ENCODE data around the gene PADI3. TPM values are rescaled to one million over a fixed set of nuclear protein-coding genes. Genes with fewer than 3 reads are reported as not detected.

PADI3 gene
- total RNA-seq, 2 experiments from 2014 or later: not detected

DNA sequence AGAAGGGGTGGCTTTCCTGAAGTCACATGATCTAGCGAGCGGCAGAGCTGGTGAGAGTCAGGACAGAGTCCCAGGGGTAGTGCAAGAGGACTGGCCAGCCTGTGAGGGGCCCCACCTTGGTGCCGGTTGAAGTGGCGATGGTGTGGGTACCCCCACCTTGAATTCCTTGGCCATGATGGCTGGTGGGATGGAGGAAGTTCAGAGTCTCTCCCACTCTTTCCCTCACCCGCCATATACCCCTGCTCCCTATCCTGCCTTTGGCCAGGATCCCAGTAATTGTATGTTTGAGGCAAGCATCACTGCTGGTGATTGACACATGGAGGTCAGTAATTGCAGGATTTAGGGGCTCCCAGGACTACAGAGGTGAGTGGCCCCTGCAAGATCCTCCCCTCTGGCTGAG lies 11.8 kb downstream of the PADI3 start:
- ChIA-PET POLR2A (no interaction called here), CTCF (no interaction called here)

- POLR2A ChIA-PET: no interaction called here
- CTCF ChIA-PET: no interaction called here
Observed at GRCh38 chr1:17263936-17264335, 15.0 kb downstream of the PADI3 start.

GRCh38 chr1:17264470-17264869 lies 15.6 kb downstream of the PADI3 start:
- ChIA-PET POLR2A (no interaction called here), CTCF (no interaction called here)

DNA sequence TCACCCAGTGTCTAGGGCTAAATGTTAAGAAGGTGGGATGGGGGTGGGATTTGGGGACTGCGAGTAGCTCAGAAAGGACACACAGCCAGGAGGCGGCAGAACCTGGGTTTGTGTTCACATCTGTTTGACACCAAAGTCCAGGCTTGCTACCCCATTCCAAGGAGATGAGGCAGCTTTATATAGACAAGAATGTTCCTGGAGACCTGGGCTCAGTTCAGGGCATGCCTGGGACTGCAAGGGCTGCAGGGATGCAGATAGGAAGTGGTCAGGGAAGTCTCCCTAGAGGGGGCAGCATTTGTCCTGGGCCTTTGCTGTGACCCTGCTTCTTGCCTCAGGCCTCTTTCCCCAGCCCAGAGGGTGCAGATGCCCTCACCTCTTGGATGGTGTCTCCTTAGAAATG lies 16.3 kb downstream of the PADI3 start:
- ChIA-PET CTCF (no interaction called here), POLR2A (no interaction called here)

DNA sequence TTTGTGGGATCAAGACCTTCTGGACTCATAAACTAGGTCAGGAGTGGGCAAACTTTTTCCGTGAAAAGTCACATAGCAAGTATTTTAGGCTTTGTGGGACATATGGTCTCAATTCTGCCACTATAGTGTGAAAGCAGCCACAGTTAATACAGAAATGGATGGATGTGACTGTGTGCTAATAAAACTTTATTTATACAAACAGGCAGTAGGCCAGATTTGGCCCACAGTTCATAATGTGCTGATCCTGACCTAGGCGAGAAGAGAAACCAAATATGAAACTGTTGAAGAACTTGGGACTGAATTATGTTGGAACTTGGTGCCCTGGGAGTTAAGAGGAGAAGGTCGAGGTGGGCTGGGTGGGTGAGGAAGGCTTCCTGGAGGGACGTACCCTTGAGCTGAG lies 17.1 kb downstream of the PADI3 start:
- CTCF ChIA-PET: no interaction called here
- POLR2A ChIA-PET: no interaction called here

DNA sequence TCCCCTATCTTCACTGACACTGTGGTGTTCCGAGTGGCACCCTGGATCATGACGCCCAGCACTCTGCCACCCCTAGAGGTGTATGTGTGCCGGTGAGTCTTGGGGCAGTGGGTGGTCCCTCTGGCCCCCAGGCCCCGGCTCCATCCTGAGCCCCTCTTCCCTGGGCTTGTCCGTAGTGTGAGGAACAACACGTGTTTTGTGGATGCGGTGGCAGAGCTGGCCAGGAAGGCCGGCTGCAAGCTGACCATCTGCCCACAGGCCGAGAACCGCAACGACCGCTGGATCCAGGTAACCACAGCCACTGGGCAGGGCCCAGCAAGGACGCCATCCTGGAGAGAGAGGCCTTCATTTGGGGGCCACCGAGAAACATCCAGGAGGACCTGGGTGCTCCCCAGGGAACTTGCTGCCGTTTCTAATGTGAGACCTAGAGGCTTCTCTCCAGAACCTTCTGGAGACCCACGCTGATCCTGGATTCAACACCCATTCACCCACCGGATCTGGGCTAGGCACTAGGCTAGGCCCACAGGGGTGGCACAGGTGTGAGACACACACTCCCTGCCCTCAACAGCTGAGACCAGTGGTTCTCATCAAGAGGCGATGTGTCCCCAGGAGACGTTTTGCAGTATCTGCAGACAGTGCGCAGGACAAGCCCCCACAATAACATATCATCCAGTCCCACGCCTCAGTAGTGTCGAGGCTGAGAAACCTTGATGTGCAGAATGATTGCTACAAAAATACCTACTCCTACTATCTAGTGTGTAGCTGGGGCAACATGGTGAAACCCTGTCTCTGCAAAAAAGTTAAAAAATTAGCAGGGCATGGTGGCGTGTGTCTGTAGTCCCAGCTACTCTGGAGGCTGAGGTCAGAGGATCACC lies 22.2 kb downstream of the PADI3 start:
- POLR2A ChIA-PET: no interaction called here
- CTCF ChIA-PET: interaction anchor here (1.4 kb wide), 1 partner anchor 145 kb away, joined by 3 read pairs; no protein-coding TSS in a partner anchor

DNA sequence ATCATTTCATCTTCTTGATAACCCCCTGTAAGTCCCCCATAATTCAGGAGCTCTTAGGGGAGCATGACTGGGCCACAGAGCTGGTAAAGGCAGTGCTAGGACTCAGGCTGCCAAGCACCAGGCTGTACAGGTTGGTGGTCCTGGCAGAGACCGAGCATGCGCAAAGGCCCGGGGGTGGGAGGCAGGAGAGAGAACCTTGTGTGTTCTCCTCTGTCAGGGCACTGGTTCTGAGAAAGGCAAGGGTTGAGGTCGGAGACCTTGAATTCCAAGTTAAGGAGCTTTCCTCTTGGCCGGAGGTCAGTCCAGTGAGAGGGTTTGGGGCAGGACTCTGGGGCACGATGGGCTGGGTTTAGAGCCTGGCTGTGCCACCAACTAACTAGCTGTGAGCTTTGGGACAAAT lies 23.2 kb downstream of the PADI3 start:
- ChIA-PET POLR2A (no interaction called here), CTCF (interaction anchor here (0.6 to 1.4 kb wide), 2 partner anchors 146 to 206 kb away, joined by 3 to 4 read pairs; no protein-coding TSS in a partner anchor)

GRCh38 chr1:17272646-17273045 lies 23.7 kb downstream of the PADI3 start:
- POLR2A ChIA-PET: interaction anchor here (0.6 kb wide), 1 partner anchor 648 kb away, joined by 4 read pairs; no protein-coding TSS in a partner anchor
- CTCF ChIA-PET: interaction anchor here (1.4 kb wide), 1 partner anchor 147 kb away, joined by 3 read pairs; no protein-coding TSS in a partner anchor

DNA sequence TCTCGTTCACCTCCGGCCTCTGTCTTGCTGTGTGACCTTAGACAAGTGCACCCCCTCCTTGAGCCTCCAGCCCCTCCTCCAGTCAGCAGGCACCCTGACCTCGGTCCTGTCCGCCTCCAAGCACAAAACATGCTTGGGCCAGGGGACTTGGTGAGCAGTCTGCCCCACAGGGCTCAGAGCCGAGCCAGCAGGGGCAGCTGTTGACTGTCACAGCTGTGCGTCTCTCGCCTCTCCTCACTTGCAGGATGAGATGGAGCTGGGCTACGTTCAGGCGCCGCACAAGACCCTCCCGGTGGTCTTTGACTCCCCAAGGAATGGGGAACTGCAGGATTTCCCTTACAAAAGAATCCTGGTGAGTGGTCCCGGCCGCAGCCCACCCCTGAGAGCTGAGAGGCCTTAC lies 24.2 kb downstream of the PADI3 start:
- CTCF ChIA-PET: no interaction called here
- POLR2A ChIA-PET: interaction anchor here (0.6 kb wide), 1 partner anchor 648 kb away, joined by 4 read pairs; no protein-coding TSS in a partner anchor

GRCh38 chr1:17274186-17275170 lies 25.6 kb downstream of the PADI3 start:
- CTCF ChIA-PET: interaction anchor here (0.6 kb wide), 1 partner anchor 322 kb away, joined by 3 read pairs; no protein-coding TSS in a partner anchor

DNA sequence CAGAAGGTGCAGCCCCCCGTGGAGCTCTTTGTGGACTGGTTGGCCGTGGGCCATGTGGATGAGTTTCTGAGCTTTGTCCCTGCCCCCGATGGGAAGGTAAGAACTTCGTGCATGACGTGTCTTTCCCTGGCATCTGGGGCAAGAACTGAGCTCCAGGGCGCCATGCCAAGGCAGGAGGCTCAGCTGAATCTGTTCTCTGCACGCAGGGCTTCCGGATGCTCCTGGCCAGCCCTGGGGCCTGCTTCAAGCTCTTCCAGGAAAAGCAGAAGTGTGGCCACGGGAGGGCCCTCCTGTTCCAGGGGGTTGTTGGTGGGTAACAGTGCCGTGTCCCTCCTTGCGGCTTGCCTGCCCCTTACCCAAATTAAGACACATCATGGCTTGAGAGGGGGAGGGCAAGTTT lies 27.7 kb downstream of the PADI3 start:
- ChIA-PET CTCF (no interaction called here), POLR2A (no interaction called here)

More at GRCh38 chr1:17274186-17275170, 25.6 kb downstream of the PADI3 start:
- POLR2A ChIA-PET: no interaction called here

DNA sequence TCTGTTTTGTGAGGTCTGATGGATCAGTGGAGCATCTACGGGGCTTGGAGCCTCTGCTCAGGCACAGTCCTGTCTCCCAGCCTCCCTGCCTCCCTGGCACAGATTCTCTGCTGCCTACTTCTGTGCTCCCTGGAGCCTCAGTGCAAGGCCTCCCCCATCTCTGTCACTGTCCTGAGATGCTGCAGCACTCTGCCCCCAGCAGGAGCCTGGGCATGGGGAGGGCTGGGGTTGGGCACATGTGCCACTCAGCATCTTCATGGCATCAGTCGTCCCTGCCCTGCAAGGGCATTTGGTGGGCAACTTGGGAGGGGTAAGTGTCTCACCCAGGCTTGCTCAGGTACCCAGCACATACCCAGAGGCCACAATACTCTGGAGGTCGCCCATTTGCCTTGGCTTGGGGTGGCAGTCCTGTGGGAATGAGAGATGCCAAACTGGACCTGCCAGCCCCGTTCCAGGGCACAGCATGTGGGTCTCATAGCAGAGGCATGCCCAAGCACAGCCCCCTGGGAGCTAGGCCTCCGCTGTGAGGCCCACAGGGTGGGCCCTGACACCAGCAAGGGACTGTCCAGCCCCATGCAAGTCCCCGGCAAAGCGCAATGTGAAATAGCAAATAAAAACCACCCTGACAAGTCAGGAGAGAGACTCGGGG lies 28.7 kb downstream of the PADI3 start:
- CTCF ChIA-PET: no interaction called here
- POLR2A ChIA-PET: interaction anchor here (0.6 kb wide), 1 partner anchor 173 kb away, joined by 4 read pairs; no protein-coding TSS in a partner anchor

DNA sequence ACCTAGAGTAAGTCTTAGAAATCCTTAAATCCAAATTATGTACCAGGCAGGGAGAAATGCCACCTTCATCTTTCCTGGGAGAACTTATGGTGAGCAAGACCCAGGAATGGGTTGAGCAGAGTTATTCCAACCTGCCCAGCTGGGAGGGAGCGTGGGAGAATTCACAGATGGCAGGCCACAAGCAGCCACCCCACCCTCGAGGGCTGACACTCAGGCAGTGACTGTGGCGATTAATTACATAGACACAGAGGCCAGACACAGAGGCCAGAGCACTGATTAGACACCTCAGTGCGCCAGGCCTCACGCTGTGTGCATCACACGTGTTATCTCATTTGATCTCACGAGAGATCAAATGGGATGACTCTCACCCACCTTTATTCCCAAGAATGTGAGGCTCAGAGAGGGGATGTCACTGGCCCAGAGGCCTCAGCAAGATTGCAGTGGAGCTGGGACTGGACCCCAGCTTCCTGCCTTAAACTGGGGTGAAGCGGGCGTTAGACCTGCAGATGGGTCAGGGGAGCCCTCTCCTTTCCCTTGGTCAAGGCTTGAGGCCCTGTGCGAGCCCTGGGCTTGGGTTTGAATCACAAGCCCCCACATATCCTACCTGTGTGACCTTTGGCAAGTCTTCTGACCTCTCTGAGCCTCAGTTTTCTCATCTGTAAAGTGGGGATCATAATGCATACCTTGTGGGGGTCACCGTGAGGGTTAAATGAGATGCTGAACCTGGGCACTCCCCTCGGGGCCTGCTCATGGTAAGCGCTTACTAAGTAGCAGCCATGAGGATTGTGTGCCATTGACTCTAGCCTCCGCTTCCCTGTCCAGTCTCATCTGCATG lies 30.3 kb downstream of the PADI3 start:
- CTCF ChIA-PET: no interaction called here

GRCh38 chr1:17280436-17280835 lies 31.5 kb downstream of the PADI3 start:
- POLR2A ChIA-PET: no interaction called here
- CTCF ChIA-PET: no interaction called here

More for the DNA sequence above, 30.3 kb downstream of the PADI3 start:
- POLR2A ChIA-PET: no interaction called here

DNA sequence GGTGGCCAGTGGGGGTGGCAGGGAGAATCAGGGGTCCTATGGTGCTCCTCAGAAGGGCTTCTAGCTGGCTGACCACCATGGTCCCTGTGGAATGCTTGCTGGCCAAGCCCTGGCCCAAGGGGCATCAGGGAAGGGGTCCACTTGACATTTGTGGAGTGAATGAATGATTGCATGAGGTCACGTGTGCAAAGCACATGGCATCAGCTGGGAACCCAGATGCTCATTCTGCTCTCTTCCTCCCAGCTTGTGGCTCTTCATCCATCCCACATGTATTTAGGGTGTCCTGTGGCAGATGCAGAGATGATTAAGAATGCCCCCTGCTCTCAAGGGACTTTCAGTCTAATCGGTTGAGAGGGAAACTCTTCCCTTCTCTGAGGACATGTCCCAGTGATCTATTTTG lies 32.0 kb downstream of the PADI3 start:
- POLR2A ChIA-PET: no interaction called here
- CTCF ChIA-PET: no interaction called here

DNA sequence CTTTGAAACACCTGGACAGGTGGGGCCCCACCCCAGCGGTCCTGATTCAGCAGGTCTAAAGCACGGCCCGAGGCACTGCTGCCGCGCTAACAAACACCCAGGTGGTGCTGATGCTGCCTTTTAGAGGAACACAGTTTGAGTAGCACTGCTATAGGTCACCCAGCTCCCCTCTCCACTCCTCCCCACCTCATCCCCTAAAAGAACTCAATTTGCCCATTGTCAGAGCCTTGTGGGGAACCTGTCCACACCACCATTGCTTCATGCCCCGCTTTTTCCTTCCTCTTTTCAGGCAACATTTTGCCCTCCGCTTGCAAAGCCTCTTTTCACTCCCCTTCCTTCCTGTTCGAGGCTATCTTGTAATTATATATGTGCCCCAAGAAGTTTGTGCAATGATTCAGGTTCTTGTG lies 32.9 kb downstream of the PADI3 start:
- ChIA-PET CTCF (no interaction called here), POLR2A (no interaction called here)

DNA sequence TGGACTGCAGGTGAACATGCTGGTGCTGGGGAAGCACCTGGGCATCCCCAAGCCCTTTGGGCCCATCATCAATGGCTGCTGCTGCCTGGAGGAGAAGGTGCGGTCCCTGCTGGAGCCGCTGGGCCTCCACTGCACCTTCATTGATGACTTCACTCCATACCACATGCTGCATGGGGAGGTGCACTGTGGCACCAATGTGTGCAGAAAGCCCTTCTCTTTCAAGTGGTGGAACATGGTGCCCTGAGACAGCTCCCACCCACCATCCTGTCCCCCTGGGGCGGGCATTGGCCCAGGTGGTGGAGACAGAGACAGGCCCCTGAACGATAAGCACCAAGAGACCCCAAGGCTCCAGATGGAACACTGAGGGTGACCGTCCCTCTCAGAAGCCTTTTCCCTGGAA lies 33.9 kb downstream of the PADI3 start:
- POLR2A ChIA-PET: no interaction called here
- CTCF ChIA-PET: no interaction called here

DNA sequence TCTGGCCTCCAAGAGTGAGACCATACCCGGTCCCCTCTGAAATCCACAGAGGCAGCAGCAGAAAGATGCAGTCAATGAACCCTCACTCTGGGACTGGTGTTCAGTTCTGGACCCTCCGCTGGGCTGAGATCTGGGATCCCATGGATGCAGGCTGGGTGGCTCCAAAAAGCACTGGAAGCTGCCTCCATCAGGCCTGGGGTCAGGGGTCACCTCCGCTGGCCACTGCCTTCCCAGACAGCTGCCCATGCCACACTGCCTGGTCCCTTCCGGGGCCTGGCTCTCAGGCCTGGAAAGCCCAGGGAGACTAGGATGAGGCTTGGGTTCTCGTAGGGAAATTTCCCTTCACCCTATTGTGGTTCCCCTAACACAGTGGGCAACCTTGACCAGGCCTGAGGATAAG lies 37.7 kb downstream of the PADI3 start:
- ChIA-PET CTCF (no interaction called here), POLR2A (no interaction called here)

Data from activated CD8-positive, alpha-beta memory T cell treated with anti-CD3 and anti-CD28 coated beads for 36 hours (primary cell).